Central memory CD8-positive, alpha-beta T cell (primary cell): Measurements from ENCODE around the gene BCL7A.

Experiments
- ATAC-seq: fragments of 150-1000 bp; cut with Tn5 transposase; replicated peaks from 2 replicates; pipeline ENCODE4 v1.10.0; 2022; ENCODE audit warnings: mild to moderate bottlenecking, moderate FRiP score, moderate number of reproducible peaks; ENCODE audit not compliant: poor library complexity, severe bottlenecking; ENCODE audit errors: extremely low read depth
- DNase-seq, 2 donors: peaks; one replicate each; pipeline ENCODE4 v3.0.0; 2021; ENCODE audit warnings: low spot score in 2 of 2
- H3K27ac Mint-ChIP-seq: one replicate; pipeline ENCODE4 v1.8.0; 2022; ENCODE audit warnings: low read depth, mild to moderate bottlenecking, moderate library complexity, mixed read lengths
- H3K27me3 Mint-ChIP-seq: one replicate; pipeline ENCODE4 v1.8.0; 2022; ENCODE audit warnings: mixed read lengths
- H3K36me3 Mint-ChIP-seq: one replicate; pipeline ENCODE4 v1.8.0; 2022; ENCODE audit warnings: mild to moderate bottlenecking, moderate library complexity, mixed read lengths; ENCODE audit not compliant: insufficient read depth
- H3K4me1 Mint-ChIP-seq: one replicate; pipeline ENCODE4 v1.8.0; 2022; ENCODE audit warnings: mixed read lengths
- H3K4me3 Mint-ChIP-seq: one replicate; pipeline ENCODE4 v1.8.0; 2022; ENCODE audit warnings: mild to moderate bottlenecking, moderate library complexity, mixed read lengths
- H3K9me3 Mint-ChIP-seq: one replicate; pipeline ENCODE4 v1.8.0; 2022; ENCODE audit warnings: mixed read lengths

Gene BCL7A

DNA sequence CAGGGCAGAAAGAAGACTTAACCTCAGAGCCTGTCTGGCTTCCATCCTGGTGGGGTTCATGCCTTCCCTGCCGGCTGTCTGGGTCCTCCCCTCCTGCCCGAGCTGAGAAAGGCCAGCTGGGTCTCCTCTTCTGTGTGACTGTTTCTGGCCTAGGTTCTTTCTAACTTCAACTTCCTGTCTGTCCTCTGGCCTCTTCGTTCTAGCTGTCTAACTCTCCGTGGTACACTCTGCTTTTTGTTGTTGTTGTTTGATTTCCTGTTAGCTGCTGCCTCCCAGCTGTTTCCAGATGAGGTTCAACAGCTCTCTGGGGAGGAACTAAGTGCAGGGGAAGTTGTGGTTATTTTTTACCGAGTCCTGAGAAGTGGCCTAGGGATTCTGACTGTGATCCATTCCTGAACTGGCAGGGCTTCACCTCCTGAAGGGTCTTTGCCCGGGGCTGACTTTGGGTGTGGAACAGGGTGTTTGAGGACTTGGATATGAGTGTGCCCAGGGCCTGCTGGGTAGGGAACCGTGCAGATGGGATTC, 60.1 kb downstream of the BCL7A start:
- DNase-seq (no peak), ATAC-seq (peak; percentile 40)
- H3K4me3 Mint-ChIP-seq = peak overlapping the region; percentile 89
- H3K27ac Mint-ChIP-seq = peak overlapping the region; percentile 86
- H3K27me3 Mint-ChIP-seq = no peaks in the 10 kb centered on the region
- H3K9me3 Mint-ChIP-seq = no peaks in the 10 kb centered on the region
- peaks cover 65% of the 10 kb centered on the region for H3K4me1 Mint-ChIP-seq
- peaks cover 25% of the 10 kb centered on the region for H3K36me3 Mint-ChIP-seq

DNA sequence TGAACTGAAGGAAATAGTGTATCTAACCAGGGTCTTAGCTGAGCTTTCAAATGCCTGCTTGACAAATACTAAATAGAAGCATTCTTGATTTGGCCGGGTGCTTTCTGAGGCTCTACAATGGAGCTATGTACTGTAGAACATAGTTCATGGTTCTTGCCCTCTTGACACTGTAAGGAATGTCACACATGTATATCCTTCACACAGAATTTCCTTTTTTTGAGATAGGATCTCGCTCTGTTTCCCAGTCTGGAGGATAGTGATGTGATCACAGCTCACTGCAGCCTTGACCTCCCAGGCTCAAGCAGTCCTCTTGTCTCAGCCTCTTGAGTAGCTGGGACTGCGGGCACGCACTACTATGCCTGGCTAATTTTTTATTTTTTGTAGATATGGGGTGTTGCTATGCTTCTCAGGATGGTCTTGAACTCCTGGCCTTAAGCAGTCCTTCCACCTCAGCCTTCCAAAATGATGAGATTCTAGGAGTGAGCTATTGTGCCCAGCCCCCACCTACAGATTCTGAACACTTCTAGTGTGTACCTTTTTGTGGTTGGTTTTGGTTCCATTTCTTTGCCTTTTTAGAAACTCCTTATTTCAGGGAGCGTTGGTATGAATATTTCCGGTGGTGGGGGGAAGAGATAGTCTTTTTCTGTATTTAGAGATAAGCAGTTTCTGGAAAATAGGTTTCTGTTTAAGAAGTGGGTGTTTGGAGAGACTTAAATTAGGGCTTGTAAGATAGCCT, 61.1 kb downstream of the BCL7A start:
- H3K36me3 Mint-ChIP-seq = peaks cover 25% of the 10 kb centered on the region
- H3K27me3 Mint-ChIP-seq = no peaks in the 10 kb centered on the region
- no peak overlapping the region for H3K27ac Mint-ChIP-seq
- DNase-seq (no peak), ATAC-seq (no peak)
- no peaks in the 10 kb centered on the region for H3K9me3 Mint-ChIP-seq
- peak overlapping the region; percentile 89 for H3K4me3 Mint-ChIP-seq
- peaks cover 75% of the 10 kb centered on the region for H3K4me1 Mint-ChIP-seq

DNA sequence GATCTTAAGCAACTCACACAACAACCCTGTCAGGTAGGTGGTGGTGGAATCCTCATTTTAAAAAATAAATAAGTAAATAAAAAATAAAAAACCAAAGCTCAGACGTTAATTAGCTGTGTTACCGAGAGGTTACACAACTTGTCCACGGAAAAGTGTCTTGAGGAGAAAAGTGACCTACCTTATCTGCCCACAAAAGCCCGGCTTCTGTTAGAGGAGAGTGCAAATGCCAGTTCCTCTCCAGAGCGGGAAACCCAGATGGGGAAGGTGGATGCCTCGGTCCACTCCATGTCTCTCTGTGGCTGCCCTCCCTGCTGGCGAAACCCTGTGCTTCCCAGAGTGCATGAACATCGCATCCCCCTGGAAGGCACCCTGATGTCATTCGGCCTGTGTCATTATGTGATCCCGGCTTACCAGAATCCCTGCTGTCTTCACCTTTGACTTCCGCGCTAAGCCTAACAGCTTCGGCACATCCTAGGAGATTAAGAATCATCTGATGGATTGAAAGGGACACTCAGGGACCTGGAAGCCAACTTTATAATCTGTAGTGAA, 63.2 kb downstream of the BCL7A start:
- Mint-ChIP-seq H3K4me3 (no peak overlapping the region), H3K27me3 (no peaks in the 10 kb centered on the region), H3K27ac (no peak overlapping the region), H3K9me3 (no peaks in the 10 kb centered on the region), H3K4me1 (peaks cover 72% of the 10 kb centered on the region), H3K36me3 (peaks cover 19% of the 10 kb centered on the region)
- no peak for DNase-seq
- ATAC-seq = no peak

DNA sequence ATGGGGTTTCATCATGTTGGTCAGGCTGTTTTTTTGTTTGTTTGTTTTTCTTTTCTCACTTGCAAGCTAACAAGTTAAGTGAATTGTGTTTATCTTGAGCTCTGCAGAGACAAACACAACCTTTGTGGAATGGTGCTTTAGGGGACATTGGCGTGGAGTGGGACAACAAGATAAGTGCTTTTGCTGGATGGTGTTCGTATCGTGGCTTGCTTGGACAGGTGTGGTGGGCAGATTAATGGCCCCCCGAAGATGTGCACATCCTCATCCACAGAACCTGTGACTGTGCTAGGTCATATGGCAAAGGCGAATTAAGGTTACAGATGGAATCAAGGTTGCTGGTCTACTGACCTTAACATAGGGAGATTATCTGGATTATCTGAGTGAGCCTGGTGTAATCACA, 63.9 kb downstream of the BCL7A start:
- DNase-seq = no peak
- Mint-ChIP-seq H3K27me3 (no peaks in the 10 kb centered on the region), H3K9me3 (no peaks in the 10 kb centered on the region), H3K36me3 (peaks cover 19% of the 10 kb centered on the region), H3K4me1 (peaks cover 67% of the 10 kb centered on the region), H3K4me3 (peak overlapping the region; percentile 29), H3K27ac (peak overlapping the region; percentile 71)
- ATAC-seq = no peak

DNA sequence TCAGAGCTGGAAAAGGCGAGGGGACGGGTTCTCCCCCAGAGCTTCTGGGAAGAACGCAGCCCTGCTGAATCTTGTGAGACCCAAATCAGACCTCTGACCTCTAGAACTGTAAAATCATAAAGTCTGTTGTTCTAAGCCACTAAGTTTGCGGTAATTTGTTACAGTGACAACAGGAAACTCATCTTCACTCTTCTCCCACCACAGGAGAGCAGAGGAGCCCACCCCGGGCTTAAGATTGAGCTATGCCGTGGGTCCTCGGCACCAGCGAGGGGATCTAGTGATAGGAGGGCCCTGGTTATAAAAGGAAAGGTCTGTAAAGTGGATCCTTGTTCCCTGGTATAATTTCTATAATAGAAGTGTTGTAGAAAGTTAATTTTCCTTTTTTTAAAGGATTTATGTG, 64.4 kb downstream of the BCL7A start:
- H3K27me3 Mint-ChIP-seq = no peaks in the 10 kb centered on the region
- H3K27ac Mint-ChIP-seq = peak overlapping the region; percentile 71
- H3K36me3 Mint-ChIP-seq = peaks cover 19% of the 10 kb centered on the region
- H3K4me3 Mint-ChIP-seq = peak overlapping the region; percentile 29
- no peak for ATAC-seq
- H3K9me3 Mint-ChIP-seq = no peaks in the 10 kb centered on the region
- peaks cover 65% of the 10 kb centered on the region for H3K4me1 Mint-ChIP-seq
- no peak for DNase-seq

DNA sequence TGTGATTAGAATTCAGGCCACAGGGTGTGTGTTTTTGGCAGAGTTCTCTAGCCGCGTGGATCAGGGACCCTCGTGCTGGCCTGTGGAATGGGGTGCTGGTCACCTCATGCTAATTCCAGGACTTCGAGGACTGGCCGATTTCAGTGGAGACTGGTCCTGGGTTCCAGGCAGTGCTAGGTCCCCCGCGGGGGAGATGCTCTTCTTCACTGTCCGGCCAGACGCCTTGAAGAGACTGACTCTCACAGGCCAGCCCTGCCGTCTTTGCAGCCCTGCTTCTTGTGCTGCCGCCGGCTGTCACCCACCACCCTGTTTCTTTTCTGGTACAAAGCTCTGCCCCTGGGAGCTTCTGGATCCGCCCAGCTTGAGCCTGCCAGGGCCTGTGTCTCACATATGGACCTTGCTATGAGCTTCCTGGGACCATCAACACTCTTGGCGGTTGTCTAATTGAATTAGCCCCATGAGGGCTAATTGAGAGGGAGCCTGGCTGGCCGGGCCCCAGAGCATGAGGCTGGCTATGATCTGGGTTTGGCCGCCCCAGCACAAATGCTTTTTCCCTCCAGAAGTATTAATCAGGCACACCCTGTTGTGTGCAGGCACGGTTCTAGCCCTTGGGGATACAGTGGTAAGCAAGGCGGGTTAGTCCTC, 65.1 kb downstream of the BCL7A start:
- Mint-ChIP-seq H3K4me3 (no peak overlapping the region), H3K27me3 (no peaks in the 10 kb centered on the region), H3K4me1 (peaks cover 59% of the 10 kb centered on the region), H3K9me3 (no peaks in the 10 kb centered on the region), H3K27ac (peak overlapping the region; percentile 71), H3K36me3 (peaks cover 19% of the 10 kb centered on the region)
- ATAC-seq = no peak
- DNase-seq = no peak

DNA sequence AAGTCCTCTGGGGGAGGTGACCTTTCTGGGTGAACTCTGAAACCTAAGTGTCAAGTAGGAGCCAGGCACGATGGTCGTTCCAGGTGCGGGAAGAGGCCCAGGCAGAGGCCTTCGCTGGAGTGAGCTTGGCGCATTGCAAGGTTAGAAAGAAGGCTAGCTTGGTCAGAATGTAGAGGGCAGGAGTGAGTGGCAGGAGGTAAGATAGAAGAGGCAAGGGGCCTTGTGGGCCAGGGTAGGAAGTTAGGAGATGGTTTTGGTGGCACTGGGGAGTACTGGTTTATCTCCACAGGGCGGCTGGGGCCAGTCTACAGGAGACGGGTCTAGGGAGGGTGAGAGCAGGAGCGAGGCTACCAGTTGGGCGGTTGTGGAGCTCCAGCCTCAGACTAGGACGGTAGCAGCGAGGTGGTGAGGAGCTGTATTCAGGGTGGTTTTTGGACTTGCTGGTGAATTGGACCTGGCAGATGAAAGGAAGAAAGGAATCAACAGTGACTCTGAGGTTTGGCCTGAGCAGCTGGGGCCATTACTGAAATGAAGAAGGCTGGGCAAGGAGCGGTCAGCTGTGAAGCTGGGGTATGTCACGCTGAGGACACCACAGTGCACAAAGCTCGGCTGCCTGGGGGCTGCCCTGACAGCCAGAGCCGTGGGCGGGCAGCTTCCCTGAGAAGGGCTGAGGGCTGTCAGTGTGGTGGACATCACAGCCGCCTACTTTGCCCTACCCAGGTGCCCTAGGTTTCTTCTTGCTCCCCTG, 65.9 kb downstream of the BCL7A start:
- H3K27me3 Mint-ChIP-seq = no peaks in the 10 kb centered on the region
- no peak overlapping the region for H3K4me3 Mint-ChIP-seq
- H3K4me1 Mint-ChIP-seq = peaks cover 51% of the 10 kb centered on the region
- DNase-seq = no peak
- no peaks in the 10 kb centered on the region for H3K9me3 Mint-ChIP-seq
- ATAC-seq = no peak
- H3K36me3 Mint-ChIP-seq = peaks cover 18% of the 10 kb centered on the region
- no peak overlapping the region for H3K27ac Mint-ChIP-seq

DNA sequence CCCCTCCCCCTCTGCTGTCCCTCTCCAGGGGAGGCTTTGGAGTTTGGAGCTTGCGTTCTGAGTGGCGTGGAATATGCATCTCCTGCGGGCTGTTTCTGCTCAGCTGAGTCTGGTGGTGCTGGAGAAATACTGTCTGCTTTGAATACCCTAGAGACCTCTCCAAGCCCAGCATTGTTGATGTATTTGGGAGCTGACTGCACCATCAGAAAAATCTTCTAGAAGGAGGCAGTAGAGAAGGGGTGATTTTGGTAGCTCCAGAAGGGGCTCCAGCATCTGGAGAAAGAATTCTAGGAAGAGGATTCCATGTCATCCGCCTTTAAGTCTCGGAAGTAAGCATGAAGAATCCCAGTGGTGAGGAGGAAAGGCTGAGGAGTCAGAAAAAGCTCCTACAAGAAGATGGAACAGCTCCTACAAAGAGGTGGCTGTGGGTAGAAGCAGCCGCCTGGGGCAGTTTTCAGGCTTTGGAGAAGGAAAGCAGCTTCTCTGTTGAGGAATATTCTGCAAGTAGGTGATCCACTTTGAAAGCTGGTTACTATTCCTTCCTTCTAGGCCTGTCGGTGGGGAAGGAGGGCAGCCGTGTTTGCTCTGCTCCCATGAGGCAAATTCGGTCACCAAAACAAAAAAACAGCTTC, 66.6 kb downstream of the BCL7A start:
- H3K4me3 Mint-ChIP-seq = no peak overlapping the region
- DNase-seq (no peak), ATAC-seq (no peak)
- H3K27me3 Mint-ChIP-seq = no peaks in the 10 kb centered on the region
- no peak overlapping the region for H3K27ac Mint-ChIP-seq
- H3K9me3 Mint-ChIP-seq = no peaks in the 10 kb centered on the region
- peaks cover 44% of the 10 kb centered on the region for H3K4me1 Mint-ChIP-seq
- peaks cover 17% of the 10 kb centered on the region for H3K36me3 Mint-ChIP-seq

DNA sequence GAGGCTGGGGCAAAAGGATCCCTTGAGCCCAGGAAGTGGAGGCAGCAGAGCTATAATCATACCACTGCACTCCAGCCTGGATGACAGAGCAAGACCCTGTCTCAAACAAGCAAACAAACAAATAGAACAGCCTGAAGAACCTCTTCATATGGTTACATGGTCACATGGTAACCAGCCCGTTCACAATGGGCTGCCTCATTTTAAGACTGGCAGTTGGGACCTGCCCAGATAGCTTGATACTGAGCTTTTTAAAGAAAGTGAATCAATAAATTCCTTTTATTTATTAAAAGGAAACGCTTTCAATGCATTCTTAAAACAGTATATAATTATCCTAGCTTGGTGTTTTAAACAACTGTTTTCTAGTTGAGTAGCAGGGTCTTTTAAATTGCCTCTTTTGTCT, 67.4 kb downstream of the BCL7A start:
- H3K27ac Mint-ChIP-seq = no peak overlapping the region
- DNase-seq (no peak), ATAC-seq (no peak)
- H3K36me3 Mint-ChIP-seq = peaks cover 13% of the 10 kb centered on the region
- H3K27me3 Mint-ChIP-seq = no peaks in the 10 kb centered on the region
- no peaks in the 10 kb centered on the region for H3K9me3 Mint-ChIP-seq
- H3K4me1 Mint-ChIP-seq = peaks cover 37% of the 10 kb centered on the region
- no peak overlapping the region for H3K4me3 Mint-ChIP-seq

DNA sequence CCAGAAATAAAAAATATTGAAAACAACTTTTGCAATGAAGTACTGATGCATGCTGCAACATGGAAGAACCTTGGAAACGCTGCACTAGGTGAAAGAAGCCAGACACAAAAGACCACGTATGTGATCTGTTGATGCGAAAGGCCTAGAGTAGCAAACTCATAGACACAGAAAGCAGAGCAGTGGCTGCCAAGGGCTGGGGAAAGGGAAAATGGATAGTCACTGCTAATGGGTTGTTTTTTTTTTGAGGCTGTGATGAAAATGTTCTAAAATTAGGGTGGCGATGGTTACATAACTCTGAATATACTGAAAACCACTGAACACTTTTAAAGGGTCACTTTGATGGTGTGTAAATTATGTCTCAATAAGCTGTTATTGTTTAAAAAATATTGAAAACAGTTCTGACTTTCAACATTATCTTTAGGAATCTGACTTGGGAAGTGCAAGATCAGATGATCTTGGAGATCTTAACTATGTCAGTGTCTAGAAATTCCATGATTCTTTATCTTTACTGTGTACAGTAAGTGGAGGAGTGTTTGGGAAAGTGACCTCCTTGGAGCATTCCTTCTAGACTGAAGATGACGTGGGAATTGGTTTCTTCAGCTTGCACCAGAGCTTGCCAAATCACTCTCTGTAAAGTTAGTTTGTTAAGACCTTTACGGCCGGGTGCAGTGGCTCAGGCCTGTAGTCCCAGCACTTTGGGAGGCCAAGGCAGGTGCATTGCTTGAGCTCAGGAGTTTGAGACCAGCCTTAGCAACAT, 69.3 kb downstream of the BCL7A start:
- DNase-seq (no peak), ATAC-seq (no peak)
- no peaks in the 10 kb centered on the region for H3K9me3 Mint-ChIP-seq
- peaks cover 3% of the 10 kb centered on the region for H3K36me3 Mint-ChIP-seq
- H3K4me1 Mint-ChIP-seq = peaks cover 27% of the 10 kb centered on the region
- H3K27me3 Mint-ChIP-seq = no peaks in the 10 kb centered on the region
- H3K4me3 Mint-ChIP-seq = no peak overlapping the region
- H3K27ac Mint-ChIP-seq = no peak overlapping the region

DNA sequence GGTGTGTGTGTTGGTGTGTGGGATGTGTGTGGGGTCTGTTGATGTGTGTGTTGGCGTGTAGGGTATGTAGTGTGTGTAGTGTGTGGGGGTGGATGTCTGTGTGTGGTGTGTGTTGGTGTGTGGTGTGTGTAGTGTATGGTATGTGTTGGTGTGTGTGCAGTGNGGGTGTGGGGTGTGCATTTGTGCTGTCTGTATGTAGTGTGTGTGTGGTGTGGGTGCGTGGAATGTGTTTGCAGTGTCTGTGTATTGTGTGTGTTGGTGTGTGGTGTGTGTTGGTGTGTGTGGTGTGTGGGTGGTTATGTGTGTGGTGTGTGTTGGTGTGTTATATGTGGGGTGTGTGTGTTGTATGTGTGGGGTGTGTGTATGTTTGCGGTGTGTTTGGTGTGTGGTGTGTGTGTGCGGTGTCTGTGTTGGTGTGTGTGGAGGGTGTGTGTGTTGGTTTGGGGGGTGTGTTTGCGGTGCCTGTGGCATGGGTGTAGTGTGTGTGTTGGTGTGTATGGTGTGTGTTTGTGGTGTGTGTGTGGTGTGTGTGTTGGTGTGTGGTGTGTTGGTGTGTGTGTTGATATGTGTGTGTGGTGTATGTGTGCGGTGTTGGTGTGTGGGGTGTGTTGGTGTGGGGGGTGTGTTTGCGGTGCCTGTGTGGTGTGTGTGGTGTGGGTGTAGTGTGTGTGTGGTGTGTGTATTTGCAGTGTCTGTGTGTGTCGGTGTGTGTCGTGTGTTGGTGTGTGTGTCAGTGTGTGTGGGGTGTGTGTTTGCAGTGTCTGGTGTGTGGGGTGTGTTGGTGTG, 71.6 kb downstream of the BCL7A start:
- Mint-ChIP-seq H3K4me3 (no peak overlapping the region), H3K27ac (no peak overlapping the region), H3K4me1 (peaks cover 23% of the 10 kb centered on the region), H3K27me3 (no peaks in the 10 kb centered on the region), H3K36me3 (peaks cover 6% of the 10 kb centered on the region), H3K9me3 (no peaks in the 10 kb centered on the region)
- DNase-seq = no peak
- ATAC-seq = no peak
